ENCODE data around the gene KCNIP4.
"Not testable (repeated sequence)": the region's sequence is repeated elsewhere in the genome, so short reads cannot be mapped to it uniquely, and the experiment has no call there.

The KCNIP4 gene

DNA sequence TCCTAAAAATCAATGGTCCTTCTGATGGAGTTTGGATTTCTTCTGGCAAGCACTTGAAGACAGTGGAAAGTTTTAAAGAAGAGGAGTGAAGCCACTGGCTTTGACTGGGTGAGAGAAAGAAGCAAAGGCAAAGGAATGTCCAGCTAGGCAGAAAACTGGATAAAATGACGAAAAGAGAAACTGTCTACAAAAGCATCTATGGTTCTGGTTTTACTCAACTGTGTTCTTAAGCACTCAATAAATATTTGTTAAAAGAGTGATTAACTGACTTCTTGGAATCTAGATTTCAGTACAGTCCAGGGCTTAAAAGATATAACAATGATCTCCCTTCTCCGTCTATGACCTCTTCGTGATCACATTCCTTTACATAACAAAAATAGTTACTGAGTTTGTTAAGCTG lies 1195.9 kb downstream of the KCNIP4 start:
- no peak for DNase-seq (ENCODE audit: low read depth)

DNA sequence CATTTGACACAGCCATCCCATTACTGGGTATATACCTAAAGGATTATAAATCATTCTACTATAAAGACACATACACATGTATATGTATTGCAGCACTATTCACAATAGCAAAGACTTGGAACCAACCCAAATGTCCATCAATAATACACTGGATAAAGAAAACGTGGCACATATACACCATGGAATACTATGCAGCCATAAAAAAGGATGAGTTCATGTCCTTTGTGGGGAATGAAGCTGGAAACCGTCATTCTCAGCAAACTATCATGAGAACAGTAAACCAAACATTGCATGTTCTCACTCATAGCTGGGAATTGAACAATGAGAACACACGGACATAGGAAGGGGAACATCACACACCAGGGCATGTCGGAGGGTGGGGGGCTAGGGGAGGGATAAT lies 1202.6 kb downstream of the KCNIP4 start:
- not testable (repeated sequence) for DNase-seq (ENCODE audit: low read depth)

DNA sequence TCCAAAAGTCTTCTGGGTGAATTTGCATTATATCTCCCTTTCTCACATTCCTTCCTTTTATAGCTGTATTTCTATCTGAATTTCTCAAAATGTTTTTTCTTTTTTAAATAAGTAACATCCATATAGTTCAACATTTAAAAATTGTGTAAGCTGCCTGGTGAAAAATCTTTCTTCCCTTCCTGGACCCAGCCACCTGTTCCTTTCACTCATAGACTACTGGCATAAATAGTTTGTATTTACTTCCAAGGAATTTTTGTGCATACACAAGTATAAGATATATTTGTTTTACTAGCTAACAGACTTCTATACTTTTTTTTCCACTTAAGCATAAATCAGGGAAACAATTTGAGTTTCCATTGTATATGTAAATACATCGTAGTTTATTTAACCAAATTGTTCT lies 1212.6 kb downstream of the KCNIP4 start:
- DNase-seq (ENCODE audit: low read depth) = no peak

DNA sequence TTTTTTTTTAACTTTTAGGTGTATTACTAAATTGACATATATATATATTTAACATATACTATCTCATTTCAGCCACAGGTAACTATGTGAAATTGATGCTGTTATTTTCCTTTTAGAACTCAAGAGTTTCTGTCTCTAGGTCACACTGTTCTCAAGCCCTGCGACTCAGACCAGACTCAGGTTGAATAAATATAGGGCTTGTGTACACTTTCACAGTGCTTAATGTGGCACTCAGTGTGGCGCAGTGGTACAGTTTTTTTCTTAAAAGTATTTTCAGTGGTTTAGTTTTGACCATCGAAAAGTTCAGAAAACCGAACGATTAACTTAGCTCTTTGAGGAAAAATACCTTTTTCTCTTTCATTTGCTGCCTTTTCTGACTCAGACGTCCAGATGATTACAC lies 1223.7 kb downstream of the KCNIP4 start:
- DNase-seq (ENCODE audit: low read depth) = no peak

DNA sequence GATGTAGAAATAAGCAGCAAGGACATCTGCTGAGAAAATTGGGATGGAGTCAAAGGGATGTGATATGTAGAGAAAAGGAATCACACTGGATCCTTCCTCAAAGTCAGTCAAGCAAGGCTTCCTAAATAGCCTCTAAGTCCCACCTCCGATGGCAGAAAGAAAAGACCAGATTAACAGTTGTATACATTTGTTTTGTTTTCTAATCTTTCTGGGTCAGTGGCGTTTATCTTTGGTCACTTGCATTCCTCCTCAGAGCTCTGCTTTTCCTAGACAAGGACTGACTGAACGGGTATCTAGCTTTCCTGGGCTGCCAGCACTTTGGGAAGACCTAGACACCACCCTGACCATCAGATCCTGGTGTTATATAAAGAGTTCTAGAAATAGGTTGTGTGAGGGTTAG lies 1225.1 kb downstream of the KCNIP4 start:
- DNase-seq (ENCODE audit: low read depth) = no peak

DNA sequence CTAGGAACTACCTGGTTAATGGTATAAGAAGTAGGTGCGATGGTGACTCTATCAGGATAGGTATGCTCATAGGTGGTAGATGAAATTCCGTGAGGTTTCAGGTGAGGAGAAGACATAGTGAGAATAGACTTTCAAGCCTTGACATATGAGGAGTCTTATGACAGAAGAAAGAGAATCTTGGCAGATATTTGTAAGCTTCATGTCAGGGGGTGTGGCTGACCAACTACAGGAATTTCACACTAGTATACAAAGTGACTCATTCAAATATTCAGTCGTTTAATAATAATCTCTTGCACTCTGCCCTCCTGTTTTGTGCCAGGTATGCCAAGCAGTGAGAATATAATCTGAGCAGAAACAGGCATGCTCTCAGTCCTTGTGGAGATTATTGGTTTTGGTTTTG lies 1225.6 kb downstream of the KCNIP4 start:
- no peak for DNase-seq (ENCODE audit: low read depth)

DNA sequence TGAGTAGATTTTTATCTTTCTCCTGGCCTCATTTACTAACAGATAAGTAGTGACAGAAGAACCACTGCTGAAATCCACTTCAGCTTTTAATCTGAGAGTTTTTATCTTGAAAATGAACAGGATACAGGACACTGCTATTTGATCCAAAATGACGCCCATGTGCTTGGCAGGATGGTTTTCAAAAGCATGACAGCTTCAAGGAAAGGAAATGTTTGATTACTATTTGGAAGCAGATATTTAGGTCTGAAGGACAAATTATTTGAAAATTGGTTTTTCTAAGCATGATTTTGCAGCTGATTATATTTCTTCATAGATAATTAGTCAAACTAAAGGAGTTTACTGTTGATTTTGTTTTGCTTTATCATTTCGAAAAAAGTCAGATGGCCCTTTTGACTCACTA lies 1237.2 kb downstream of the KCNIP4 start:
- DNase-seq (ENCODE audit: low read depth) = no peak

DNA sequence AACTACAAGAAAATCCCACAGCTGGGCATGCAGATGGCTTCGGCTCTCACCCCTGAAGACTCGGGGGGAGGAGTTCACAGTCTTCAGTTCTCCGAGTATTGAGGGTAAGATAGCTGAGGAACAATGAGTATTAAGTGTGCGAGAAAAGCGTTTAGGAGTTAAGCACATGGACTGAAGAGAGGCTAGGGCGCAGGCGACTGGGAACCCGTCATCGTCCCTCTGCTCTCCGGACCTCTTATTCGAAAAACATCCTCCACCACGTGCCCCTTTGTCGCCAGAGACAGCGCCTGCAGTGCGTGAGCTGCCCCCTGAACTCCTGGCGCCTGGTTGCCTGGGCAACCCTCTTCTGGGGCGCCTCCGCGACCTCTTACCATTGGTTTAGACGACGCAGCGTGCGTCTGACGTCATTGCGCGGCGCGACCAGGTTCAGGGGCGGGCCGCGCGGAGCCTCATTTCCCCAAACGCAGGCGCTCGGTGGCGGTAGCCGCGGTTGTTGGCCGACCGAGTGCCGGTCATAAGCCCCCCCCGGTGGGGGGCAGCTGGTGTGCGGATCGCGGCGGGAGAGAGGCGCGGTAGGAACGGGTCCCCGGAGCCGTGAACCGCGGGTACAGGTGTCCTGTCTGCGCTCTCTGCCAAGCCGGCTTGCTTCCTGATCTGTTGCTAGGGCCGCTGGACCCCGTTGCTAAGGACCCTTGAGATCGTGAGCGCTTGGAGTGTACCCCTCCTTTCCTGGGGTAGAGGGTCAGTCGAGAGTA lies 1248.4 kb downstream of the KCNIP4 start, which contains the start of gene PACRGL:
TSS of gene PACRGL (plus strand) at position 452 of the 755 bp plus-strand sequence. CDS start 4,024 bp downstream, outside the sequence.
- DNase-seq (ENCODE audit: low read depth) = peak; percentile 83

DNA sequence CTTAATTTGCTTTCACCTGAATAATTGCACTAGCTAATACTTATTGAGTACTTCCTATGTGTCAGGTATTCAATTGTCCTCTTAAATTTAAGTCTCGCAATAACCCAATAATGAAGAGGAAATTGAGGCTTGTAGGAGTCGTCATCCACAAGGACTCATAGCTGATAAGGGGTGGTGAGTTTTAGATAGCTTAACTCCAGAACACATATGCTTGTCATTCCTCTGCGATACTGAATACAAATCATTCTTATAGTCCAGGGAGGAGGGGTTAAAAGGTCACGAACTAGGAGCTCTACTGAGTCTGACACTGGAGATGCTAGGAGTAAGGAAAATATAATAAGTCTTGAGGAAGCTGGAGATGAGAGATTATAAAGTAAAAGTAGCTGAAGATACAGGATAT lies 1249.8 kb downstream of the KCNIP4 start:
- DNase-seq (ENCODE audit: low read depth) = no peak

DNA sequence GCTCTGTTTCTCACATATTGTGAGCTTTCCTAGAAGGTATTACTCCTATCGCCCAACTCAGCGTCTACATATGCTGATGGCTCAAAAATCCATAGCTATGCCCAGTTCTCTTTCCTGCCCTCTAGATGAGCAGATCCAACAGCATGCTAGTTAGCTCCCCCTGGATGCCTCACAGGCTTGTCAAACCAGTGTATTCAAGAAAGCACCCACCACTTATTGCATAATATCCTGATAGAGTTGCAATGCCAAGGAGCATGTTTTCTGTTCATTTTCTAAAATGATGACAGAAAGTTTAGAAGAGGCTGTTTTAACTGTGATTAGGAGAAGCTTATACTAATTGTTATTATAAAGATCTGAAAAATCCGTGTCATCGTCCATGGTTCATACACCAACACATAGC lies 1250.2 kb downstream of the KCNIP4 start:
- DNase-seq (ENCODE audit: low read depth) = no peak

DNA sequence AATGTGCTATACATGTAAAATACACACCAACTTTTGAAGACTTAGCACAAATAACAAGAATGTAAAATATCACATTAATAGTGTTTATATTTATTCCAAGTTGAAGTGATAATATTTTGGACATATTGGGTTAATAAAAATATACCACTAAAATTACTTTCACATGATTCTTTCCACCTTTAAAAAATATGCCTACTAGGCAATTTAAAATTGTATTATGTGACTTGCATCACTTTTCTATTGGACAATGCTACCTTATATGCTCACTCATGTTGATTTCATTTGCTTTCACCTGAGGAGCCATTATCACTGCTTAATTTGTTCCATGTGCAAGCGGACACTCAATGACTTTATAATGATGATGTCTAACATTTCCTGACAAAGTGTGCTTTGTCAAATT lies 1251.8 kb downstream of the KCNIP4 start:
- no peak for DNase-seq (ENCODE audit: low read depth)

DNA sequence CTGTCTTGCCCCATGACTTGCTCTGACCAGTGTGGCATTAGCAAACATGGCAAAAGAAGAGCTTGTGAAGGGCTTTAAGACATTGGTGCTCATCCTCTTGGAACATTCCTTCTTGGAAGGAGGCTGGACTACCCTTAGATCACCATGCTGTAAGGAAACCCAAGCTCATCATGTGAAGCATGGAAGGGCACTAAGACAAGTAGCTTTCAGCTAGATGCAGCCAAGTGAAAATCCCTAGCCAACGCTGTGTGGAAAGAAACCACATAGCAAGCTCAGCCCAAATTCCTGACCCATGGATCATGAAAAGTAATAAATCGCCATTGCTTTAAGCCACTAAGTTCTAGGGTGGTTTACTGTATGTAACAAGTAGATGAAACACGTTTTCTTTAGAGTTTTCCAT lies 1260.7 kb downstream of the KCNIP4 start:
- no peak for DNase-seq (ENCODE audit: low read depth)

DNA sequence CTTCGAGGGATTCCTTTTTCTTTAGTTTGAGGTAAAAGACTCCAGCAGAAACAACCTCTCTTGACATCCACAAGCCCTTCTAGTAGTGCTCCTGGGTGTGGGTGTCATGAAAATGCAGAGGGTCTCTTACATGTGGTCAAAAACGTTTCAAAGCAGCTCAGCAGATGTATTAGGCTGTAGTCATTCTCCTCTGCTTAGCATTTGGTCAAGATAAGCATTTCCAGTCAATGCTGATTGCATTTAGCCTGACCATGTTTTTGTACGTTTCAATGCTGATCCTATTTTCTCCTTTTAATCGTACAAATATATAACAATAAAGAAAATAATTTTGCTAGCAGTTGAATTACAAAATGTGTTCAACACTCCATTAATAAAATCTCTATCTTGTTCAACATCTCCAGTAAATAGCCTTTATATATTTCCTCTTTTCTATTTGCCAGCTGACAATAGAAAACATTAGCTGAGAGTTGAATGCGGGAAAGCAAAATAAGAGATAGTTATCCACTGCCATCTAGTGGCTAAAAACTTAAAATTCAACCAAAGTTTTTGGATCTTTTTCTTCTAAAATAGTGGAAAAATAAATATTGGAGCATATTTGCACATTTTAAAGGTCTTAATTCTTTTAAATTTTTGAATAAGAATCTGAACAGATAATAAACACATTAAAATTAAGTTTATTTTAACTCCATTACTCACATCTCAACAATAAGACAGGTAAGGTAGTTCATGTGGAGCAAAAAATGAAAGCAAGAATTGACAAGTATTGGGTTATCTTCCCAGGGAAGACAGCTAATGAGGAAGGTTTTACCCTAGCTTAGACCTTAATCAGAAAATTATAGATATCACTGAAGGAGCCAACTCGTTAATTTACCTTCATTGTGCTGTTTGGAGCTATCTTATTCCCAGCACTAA lies 1263.5 kb downstream of the KCNIP4 start:
- no peak for DNase-seq (ENCODE audit: low read depth)

DNA sequence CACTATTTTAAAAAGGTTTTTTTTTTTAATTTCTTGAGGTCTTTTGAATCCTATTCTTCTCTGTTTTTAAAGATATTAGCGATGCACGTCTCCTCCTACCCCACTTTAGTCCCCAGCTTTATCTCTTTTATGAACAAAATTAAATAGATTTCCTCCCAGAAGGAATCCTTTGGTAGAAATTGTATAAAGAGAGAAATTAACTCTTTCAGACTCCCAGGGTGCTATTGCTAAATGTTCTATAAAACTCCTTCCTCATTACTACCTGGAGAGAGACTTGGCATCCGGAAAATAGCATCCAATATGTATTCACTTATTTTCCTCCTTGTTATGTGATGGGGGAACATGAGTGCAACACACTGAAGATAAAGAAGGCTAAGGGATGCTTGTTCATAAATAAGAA lies 1264.8 kb downstream of the KCNIP4 start:
- no peak for DNase-seq (ENCODE audit: low read depth)

DNA sequence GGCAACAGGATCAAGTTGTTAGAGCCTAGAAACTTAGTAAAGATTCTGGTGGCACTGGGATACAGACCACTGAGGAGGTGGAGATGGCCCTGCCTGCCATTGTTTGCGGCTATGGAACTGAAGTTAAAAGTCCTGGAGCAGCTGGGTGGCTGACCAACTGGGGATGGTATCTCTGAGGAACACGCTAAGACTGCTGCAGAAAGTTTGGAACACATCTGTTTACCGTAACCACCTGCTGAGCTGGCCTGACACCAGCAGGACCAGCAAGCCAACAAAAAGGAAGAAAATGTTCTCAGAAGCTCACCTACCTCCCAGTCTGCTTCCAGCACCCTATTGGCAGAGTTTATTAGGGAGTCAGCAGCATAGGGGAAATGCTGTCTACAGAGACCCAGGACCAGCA lies 1265.7 kb downstream of the KCNIP4 start:
- no peak for DNase-seq (ENCODE audit: low read depth)

DNA sequence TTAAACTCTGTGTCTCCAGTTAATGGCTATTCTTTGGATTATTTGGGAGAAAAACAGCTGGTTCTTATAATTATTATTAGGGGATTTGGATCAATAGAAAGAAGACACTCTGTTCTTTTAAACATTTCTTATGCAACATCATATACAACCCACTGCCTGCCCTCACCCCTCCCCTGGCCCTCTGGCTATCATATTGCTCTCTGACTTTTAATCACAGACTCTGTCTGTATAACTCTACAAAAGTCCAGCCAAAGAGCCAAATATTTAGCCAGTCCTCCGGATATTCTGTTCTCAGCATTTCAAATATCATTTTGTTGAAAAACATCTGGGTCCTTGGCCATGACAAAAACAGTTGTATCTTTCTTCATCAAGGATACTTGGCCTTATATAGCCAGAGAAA lies 1267.3 kb downstream of the KCNIP4 start:
- DNase-seq (ENCODE audit: low read depth) = no peak

DNA sequence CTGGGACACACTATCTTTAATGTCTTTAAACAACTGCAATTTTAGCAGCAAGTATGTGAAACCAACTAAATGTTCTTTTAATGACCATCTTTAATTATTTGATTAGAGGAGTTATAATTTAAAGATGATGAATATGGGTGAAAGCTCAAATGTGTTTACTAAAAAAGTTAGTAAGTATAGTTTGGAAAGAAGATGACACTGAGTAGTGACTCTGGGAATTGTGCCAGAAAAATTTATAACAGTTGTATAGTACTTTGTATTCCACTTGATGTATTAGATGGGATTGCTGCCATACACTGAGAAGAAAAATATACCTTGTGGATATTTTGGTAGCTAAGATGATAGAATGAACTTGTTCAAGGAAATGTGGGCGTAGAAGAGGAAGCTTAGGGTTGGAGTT lies 1267.8 kb downstream of the KCNIP4 start:
- no peak for DNase-seq (ENCODE audit: low read depth)

DNA sequence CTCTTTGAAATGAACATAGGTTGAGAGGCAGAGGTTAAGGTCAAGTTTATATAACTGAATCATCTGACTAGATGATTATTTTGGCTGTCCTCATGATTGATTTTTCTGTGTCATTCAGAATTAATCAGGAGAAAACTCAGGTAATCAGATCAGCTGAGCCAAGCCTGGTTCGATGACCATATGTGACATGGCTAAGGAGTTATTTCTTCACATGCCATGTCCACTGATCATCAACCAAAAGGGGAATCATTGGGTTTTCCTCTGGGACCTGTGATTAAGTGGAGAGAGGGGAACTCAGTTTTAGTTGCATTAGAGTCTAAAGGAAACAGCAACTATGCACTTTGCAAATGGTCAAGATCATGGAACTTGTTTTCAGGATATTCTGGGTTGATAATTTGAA lies 1268.6 kb downstream of the KCNIP4 start:
- no peak for DNase-seq (ENCODE audit: low read depth)
